SK-N-SH (cell line): Measurements from ENCODE around the gene SSBP2.

ENCODE experiments used
- CHD2 ChIP-seq: fragments of 150-350 bp; IDR thresholded peaks from 2 replicates; pipeline ENCODE4 v1.6.1; 2018; ENCODE audit warnings: low read length; ENCODE audit not compliant: partially characterized antibody
- EP300 ChIP-seq, 2 experiments: IDR thresholded peaks; 2 replicates each; pipeline versions ENCODE4 v1.4.0 to v1.6.1; 2012; ENCODE audit warnings: borderline replicate concordance in 1 of 2, low read depth in 1 of 2, low read length in 1 of 2
- GABPA ChIP-seq: IDR thresholded peaks from 2 replicates; pipeline ENCODE4 v1.4.0; 2012; ENCODE audit warnings: low read depth, mild to moderate bottlenecking
- GATA2 ChIP-seq: sonication (generic); formaldehyde crosslinking; IDR thresholded peaks from 2 replicates; pipeline ENCODE4 v1.5.0; 2020; ENCODE audit warnings: mild to moderate bottlenecking, missing genetic modification reagents
- POLR2AphosphoS5 ChIP-seq: IDR thresholded peaks from 2 replicates; pipeline ENCODE4 v1.6.1; 2012; ENCODE audit warnings: low read depth, low read length
- RAD21 ChIP-seq: IDR thresholded peaks from 2 replicates; pipeline ENCODE4 v1.6.1; 2012; ENCODE audit warnings: mild to moderate bottlenecking, low read length
- SMC3 ChIP-seq: IDR thresholded peaks from 2 replicates; pipeline ENCODE4 v1.6.1; 2012; ENCODE audit warnings: low read depth, low read length, improper control_type of control experiment
- TCF12 ChIP-seq: IDR thresholded peaks from 2 replicates; pipeline ENCODE4 v1.4.0; 2012
- USF1 ChIP-seq: IDR thresholded peaks from 2 replicates; pipeline ENCODE4 v1.4.0; 2012; ENCODE audit warnings: low read depth, borderline replicate concordance
- YY1 ChIP-seq: IDR thresholded peaks from 2 replicates; pipeline ENCODE4 v1.4.0; 2012; ENCODE audit warnings: low read depth, mild to moderate bottlenecking
- TF ChIP-seq, protein P1 (sequence below): IDR thresholded peaks from 2 replicates; pipeline ENCODE4 v1.4.0; 2012; ENCODE audit warnings: low read depth
- TF ChIP-seq, protein P2 (sequence below): fragments of 200-600 bp; sonication (generic); IDR thresholded peaks from 2 replicates; pipeline ENCODE4 v1.6.1; 2017; ENCODE audit warnings: antibody characterized with exemption, mild to moderate bottlenecking, moderate library complexity
- TF ChIP-seq, protein P3 (sequence below): IDR thresholded peaks from 2 replicates; pipeline ENCODE4; 2012
- TF ChIP-seq, protein P4 (sequence below): IDR thresholded peaks from 2 replicates; pipeline ENCODE4 v1.4.0; 2012; ENCODE audit warnings: low read depth, borderline replicate concordance

- TF ChIP-seq YY1 (no peak), GABPA (no peak), EP300 (IDR thresholded peaks at IDR 0.05; ENCODE audit: borderline replicate concordance in 1 of 2, low read depth in 1 of 2, low read length in 1 of 2) (no peak), POLR2AphosphoS5 (no peak), GATA2 (CRISPR knock-in tag) (no peak), TCF12 (no peak), RAD21 (no peak), USF1 (no peak), SMC3 (no peak), CHD2 (no peak)
- TF ChIP-seq, protein P1, sequence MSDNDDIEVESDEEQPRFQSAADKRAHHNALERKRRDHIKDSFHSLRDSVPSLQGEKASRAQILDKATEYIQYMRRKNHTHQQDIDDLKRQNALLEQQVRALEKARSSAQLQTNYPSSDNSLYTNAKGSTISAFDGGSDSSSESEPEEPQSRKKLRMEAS = no peak
- TF ChIP-seq, protein P2, sequence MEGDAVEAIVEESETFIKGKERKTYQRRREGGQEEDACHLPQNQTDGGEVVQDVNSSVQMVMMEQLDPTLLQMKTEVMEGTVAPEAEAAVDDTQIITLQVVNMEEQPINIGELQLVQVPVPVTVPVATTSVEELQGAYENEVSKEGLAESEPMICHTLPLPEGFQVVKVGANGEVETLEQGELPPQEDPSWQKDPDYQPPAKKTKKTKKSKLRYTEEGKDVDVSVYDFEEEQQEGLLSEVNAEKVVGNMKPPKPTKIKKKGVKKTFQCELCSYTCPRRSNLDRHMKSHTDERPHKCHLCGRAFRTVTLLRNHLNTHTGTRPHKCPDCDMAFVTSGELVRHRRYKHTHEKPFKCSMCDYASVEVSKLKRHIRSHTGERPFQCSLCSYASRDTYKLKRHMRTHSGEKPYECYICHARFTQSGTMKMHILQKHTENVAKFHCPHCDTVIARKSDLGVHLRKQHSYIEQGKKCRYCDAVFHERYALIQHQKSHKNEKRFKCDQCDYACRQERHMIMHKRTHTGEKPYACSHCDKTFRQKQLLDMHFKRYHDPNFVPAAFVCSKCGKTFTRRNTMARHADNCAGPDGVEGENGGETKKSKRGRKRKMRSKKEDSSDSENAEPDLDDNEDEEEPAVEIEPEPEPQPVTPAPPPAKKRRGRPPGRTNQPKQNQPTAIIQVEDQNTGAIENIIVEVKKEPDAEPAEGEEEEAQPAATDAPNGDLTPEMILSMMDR = no peak
- TF ChIP-seq, protein P3, sequence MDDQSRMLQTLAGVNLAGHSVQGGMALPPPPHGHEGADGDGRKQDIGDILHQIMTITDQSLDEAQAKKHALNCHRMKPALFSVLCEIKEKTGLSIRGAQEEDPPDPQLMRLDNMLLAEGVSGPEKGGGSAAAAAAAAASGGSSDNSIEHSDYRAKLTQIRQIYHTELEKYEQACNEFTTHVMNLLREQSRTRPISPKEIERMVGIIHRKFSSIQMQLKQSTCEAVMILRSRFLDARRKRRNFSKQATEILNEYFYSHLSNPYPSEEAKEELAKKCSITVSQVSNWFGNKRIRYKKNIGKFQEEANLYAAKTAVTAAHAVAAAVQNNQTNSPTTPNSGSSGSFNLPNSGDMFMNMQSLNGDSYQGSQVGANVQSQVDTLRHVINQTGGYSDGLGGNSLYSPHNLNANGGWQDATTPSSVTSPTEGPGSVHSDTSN = no peak
- TF ChIP-seq, protein P4, sequence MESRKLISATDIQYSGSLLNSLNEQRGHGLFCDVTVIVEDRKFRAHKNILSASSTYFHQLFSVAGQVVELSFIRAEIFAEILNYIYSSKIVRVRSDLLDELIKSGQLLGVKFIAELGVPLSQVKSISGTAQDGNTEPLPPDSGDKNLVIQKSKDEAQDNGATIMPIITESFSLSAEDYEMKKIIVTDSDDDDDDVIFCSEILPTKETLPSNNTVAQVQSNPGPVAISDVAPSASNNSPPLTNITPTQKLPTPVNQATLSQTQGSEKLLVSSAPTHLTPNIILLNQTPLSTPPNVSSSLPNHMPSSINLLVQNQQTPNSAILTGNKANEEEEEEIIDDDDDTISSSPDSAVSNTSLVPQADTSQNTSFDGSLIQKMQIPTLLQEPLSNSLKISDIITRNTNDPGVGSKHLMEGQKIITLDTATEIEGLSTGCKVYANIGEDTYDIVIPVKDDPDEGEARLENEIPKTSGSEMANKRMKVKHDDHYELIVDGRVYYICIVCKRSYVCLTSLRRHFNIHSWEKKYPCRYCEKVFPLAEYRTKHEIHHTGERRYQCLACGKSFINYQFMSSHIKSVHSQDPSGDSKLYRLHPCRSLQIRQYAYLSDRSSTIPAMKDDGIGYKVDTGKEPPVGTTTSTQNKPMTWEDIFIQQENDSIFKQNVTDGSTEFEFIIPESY = no peak
Measured at GRCh38 chr5:81642210-81642609, 108.7 kb downstream of the SSBP2 start.
